Muscle layer of colon (tissue), 2 donors: Measurements from ENCODE around the gene GPALPP1.

Source experiments
- H3K27ac ChIP-seq: one replicate; pipeline ENCODE4 v1.7.0; 2013; ENCODE audit warnings: low read depth, mild to moderate bottlenecking, low read length, moderate library complexity
- H3K27me3 ChIP-seq, 2 donors: one replicate each; pipeline ENCODE4 v1.7.0; 2013; ENCODE audit warnings: low read length in 2 of 2, mild to moderate bottlenecking in 2 of 2; ENCODE audit not compliant: insufficient read depth in 2 of 2, control insufficient read depth in 1 of 2
- H3K36me3 ChIP-seq: one replicate; pipeline ENCODE4 v1.7.0; 2013; ENCODE audit warnings: mild to moderate bottlenecking, low read length; ENCODE audit not compliant: insufficient read depth
- H3K4me1 ChIP-seq: one replicate; pipeline ENCODE4 v1.7.0; 2013; ENCODE audit warnings: mild to moderate bottlenecking, low read length; ENCODE audit not compliant: insufficient read depth
- H3K4me3 ChIP-seq, 2 donors: one replicate each; pipeline ENCODE4 v1.7.0; 2013; ENCODE audit warnings: low read length in 2 of 2, low read depth in 1 of 2, mild to moderate bottlenecking in 1 of 2, moderate library complexity in 1 of 2
- H3K9ac ChIP-seq: one replicate; pipeline ENCODE4 v1.7.0; 2013; ENCODE audit warnings: low read length
- H3K9me3 ChIP-seq: one replicate; pipeline ENCODE4 v1.7.0; 2013; ENCODE audit warnings: mild to moderate bottlenecking, low read length
- donor health status: abdominal sarcoma.
- donor health status: Adenocarcinoma of cecum.

GPALPP1 gene

GRCh38 chr13:45068036-45069001 is 79.0 kb downstream of the GPALPP1 start:
- Histone ChIP-seq H3K27ac (no peak overlapping the region), H3K9ac (no peak overlapping the region), H3K27me3 (no peaks in the 10 kb centered on the region), H3K4me1 (no peaks in the 10 kb centered on the region), H3K4me3 (no peak overlapping the region), H3K9me3 (no peaks in the 10 kb centered on the region), H3K36me3 (no peaks in the 10 kb centered on the region)

GRCh38 chr13:45073809-45074208 is 84.5 kb downstream of the GPALPP1 start:
- Histone ChIP-seq H3K27me3 (no peaks in the 10 kb centered on the region), H3K4me1 (no peaks in the 10 kb centered on the region), H3K4me3 (no peak overlapping the region)

GRCh38 chr13:45074721-45075120 is 85.4 kb downstream of the GPALPP1 start:
- H3K36me3 ChIP-seq: no peaks in the 10 kb centered on the region
- H3K4me3 ChIP-seq: no peak overlapping the region
- H3K4me1 ChIP-seq: no peaks in the 10 kb centered on the region
- H3K27ac ChIP-seq: no peak overlapping the region
- H3K9ac ChIP-seq: no peak overlapping the region
- H3K27me3 ChIP-seq: no peaks in the 10 kb centered on the region
- H3K9me3 ChIP-seq: no peaks in the 10 kb centered on the region

More at GRCh38 chr13:45073809-45074208, 84.5 kb downstream of the GPALPP1 start:
- Histone ChIP-seq H3K9me3 (no peaks in the 10 kb centered on the region), H3K36me3 (no peaks in the 10 kb centered on the region), H3K9ac (no peak overlapping the region), H3K27ac (no peak overlapping the region)

GRCh38 chr13:45078003-45078402 is 88.7 kb downstream of the GPALPP1 start:
- no peaks in the 10 kb centered on the region for H3K4me1 ChIP-seq
- H3K36me3 ChIP-seq: no peaks in the 10 kb centered on the region
- no peaks in the 10 kb centered on the region for H3K27me3 ChIP-seq
- no peaks in the 10 kb centered on the region for H3K9me3 ChIP-seq
- H3K9ac ChIP-seq: no peak overlapping the region
- no peak overlapping the region for H3K4me3 ChIP-seq
- no peak overlapping the region for H3K27ac ChIP-seq
